Caco-2 (cell line): ENCODE measurements around the gene AGGF1. TPM values are rescaled to one million over a fixed set of nuclear protein-coding genes. Genes with fewer than 3 reads are reported as not detected.

Source experiments
- BruUV-seq: library from RNA; stranded (reverse); fragments of 400-500 nt; replicated peaks from 2 replicates; lab custom pipeline; 2021; lab: Mats Ljungman, UMichigan
- CTCF ChIA-PET: fragments of 300-600 bp; sonication (Branson Sonifier 250); formaldehyde crosslinking; loops from one replicate; lab custom pipeline; 2022; ENCODE audit warnings: antibody characterized with exemption; lab: Charles Lee
- POLR2A ChIA-PET: fragments of 300-600 bp; sonication (Branson Sonifier 250); formaldehyde crosslinking; loops from one replicate; lab custom pipeline; 2022; ENCODE audit warnings: antibody characterized with exemption; lab: Charles Lee
- DNase-seq, 2 experiments: peaks; one replicate each; pipeline versions ENCODE4 v3.0.0 to v3.0.0-alpha.2; 2020 to 2022
- H3K27me3 ChIP-seq: replicated peaks from 2 replicates; pipeline ENCODE4 v1.6.0; 2011; ENCODE audit warnings: low read length; ENCODE audit not compliant: control insufficient read depth, insufficient read depth
- H3K36me3 ChIP-seq: 2 replicates; pipeline ENCODE4 v1.5.1; 2011; ENCODE audit warnings: low read length; ENCODE audit not compliant: control insufficient read depth, insufficient read depth
- H3K4me1 ChIP-seq: fragments of 250-450 bp; sonication (Bioruptor Pico); 2 replicates; pipeline ENCODE4 v1.5.1; 2020; ENCODE audit warnings: mild to moderate bottlenecking
- H3K4me3 ChIP-seq: 2 replicates; pipeline ENCODE4 v1.5.1; 2011; ENCODE audit warnings: low read depth, mild to moderate bottlenecking, control low read depth, low read length
- H3K9me3 ChIP-seq: fragments of 250-450 bp; sonication (Bioruptor Pico); 2 replicates; pipeline ENCODE4 v1.5.1; 2020; ENCODE audit warnings: mild to moderate bottlenecking, moderate library complexity
- H3K27ac Mint-ChIP-seq: one replicate; pipeline ENCODE4 v1.8.0; 2022; ENCODE audit warnings: mixed read lengths; ENCODE audit not compliant: unreplicated experiment
- H3K27me3 Mint-ChIP-seq: one replicate; pipeline ENCODE4 v1.8.0; 2022; ENCODE audit warnings: mixed read lengths; ENCODE audit not compliant: insufficient read depth, unreplicated experiment
- H3K36me3 Mint-ChIP-seq: one replicate; pipeline ENCODE4 v1.8.0; 2022; ENCODE audit warnings: mild to moderate bottlenecking, mixed read lengths; ENCODE audit not compliant: insufficient read depth, unreplicated experiment
- H3K4me1 Mint-ChIP-seq: one replicate; pipeline ENCODE4 v1.8.0; 2022; ENCODE audit warnings: low read depth, mixed read lengths; ENCODE audit not compliant: unreplicated experiment
- H3K4me3 Mint-ChIP-seq: one replicate; pipeline ENCODE4 v1.8.0; 2022; ENCODE audit warnings: mild to moderate bottlenecking, moderate library complexity, mixed read lengths; ENCODE audit not compliant: unreplicated experiment
- H3K9me3 Mint-ChIP-seq: one replicate; pipeline ENCODE4 v1.8.0; 2022; ENCODE audit warnings: mixed read lengths; ENCODE audit not compliant: unreplicated experiment
- CTCF ChIP-seq, 2 experiments: fragments of 200-600 bp in 1 of 2; IDR thresholded peaks; 1 replicate in 1 of 2; 2 replicates in 1 of 2; pipeline versions ENCODE4 v1.5.1 to v1.8.0; 2011 to 2022; ENCODE audit warnings: antibody characterized with exemption in 1 of 2, control low read depth in 1 of 2, inconsistent platforms in 1 of 2, low read depth in 1 of 2, low read length in 1 of 2, mild to moderate bottlenecking in 1 of 2, moderate library complexity in 1 of 2; ENCODE audit not compliant: insufficient read depth in 1 of 2, severe bottlenecking in 1 of 2, unreplicated experiment in 1 of 2
- intact Hi-C: fragments of 100-400 bp; cut with micrococcal nuclease; formaldehyde crosslinking; loops from one replicate; pipeline ENCODE4 v1.10.0; 2022; ENCODE audit not compliant: unreplicated experiment
- total RNA-seq: library from RNA; stranded (reverse); gene quantifications from 2 replicates; pipeline ENCODE4 v1.2.3, GENCODE V29; 2022

AGGF1 gene
- total RNA-seq, 1 experiment from 2014 or later: 20.2 TPM

GRCh38 chr5:77080905-77081304, 50.7 kb downstream of the AGGF1 start:
- Mint-ChIP-seq H3K27me3 (no peaks in the 10 kb centered on the region), H3K4me1 (peaks cover 7% of the 10 kb centered on the region), H3K27ac (no peak overlapping the region), H3K4me3 (no peak overlapping the region), H3K36me3 (peaks cover 46% of the 10 kb centered on the region), H3K9me3 (peaks cover 10% of the 10 kb centered on the region)
- no peak for TF ChIP-seq CTCF (IDR thresholded peaks at IDR 0.05; ENCODE audit: insufficient read depth in 1 of 2, low read depth in 1 of 2, low read length in 1 of 2, severe bottlenecking in 1 of 2, unreplicated experiment in 1 of 2)
- H3K36me3 ChIP-seq: no peaks in the 10 kb centered on the region
- no peaks in the 10 kb centered on the region for H3K27me3 ChIP-seq
- no peak for DNase-seq
- H3K4me1 ChIP-seq: peaks cover 5% of the 10 kb centered on the region
- ChIA-PET CTCF (no interaction called here), POLR2A (no interaction called here)
- no peaks in the 10 kb centered on the region for H3K9me3 ChIP-seq
- BruUV-seq: no TSS peak
- no peak overlapping the region for H3K4me3 ChIP-seq
- intact Hi-C loops: no loop called here

- Mint-ChIP-seq H3K9me3 (peaks cover 10% of the 10 kb centered on the region), H3K27me3 (no peaks in the 10 kb centered on the region), H3K27ac (no peak overlapping the region), H3K4me1 (peaks cover 7% of the 10 kb centered on the region), H3K4me3 (no peak overlapping the region), H3K36me3 (peaks cover 43% of the 10 kb centered on the region)
- Histone ChIP-seq H3K9me3 (no peaks in the 10 kb centered on the region), H3K4me3 (no peak overlapping the region), H3K36me3 (no peaks in the 10 kb centered on the region), H3K27me3 (no peaks in the 10 kb centered on the region), H3K4me1 (peaks cover 8% of the 10 kb centered on the region)
- no TSS peak for BruUV-seq
- DNase-seq: no peak
- ChIA-PET POLR2A (no interaction called here), CTCF (no interaction called here)
- intact Hi-C loops: no loop called here
- no peak for TF ChIP-seq CTCF (IDR thresholded peaks at IDR 0.05; ENCODE audit: insufficient read depth in 1 of 2, low read depth in 1 of 2, low read length in 1 of 2, severe bottlenecking in 1 of 2, unreplicated experiment in 1 of 2)
Measured at GRCh38 chr5:77082280-77082679, 52.1 kb downstream of the AGGF1 start.

- no peak for DNase-seq
- BruUV-seq: no TSS peak
- Histone ChIP-seq H3K4me1 (peaks cover 15% of the 10 kb centered on the region), H3K27me3 (no peaks in the 10 kb centered on the region), H3K36me3 (no peaks in the 10 kb centered on the region), H3K4me3 (no peak overlapping the region), H3K9me3 (no peaks in the 10 kb centered on the region)
- peaks cover 7% of the 10 kb centered on the region for H3K4me1 Mint-ChIP-seq
- H3K4me3 Mint-ChIP-seq: no peak overlapping the region
- no peak overlapping the region for H3K27ac Mint-ChIP-seq
- POLR2A ChIA-PET: no interaction called here
- H3K36me3 Mint-ChIP-seq: peaks cover 43% of the 10 kb centered on the region
- no peak for TF ChIP-seq CTCF (IDR thresholded peaks at IDR 0.05; ENCODE audit: insufficient read depth in 1 of 2, low read depth in 1 of 2, low read length in 1 of 2, severe bottlenecking in 1 of 2, unreplicated experiment in 1 of 2)
- CTCF ChIA-PET: no interaction called here
- intact Hi-C loops: no loop called here
- H3K27me3 Mint-ChIP-seq: no peaks in the 10 kb centered on the region
- peaks cover 10% of the 10 kb centered on the region for H3K9me3 Mint-ChIP-seq
Measured at GRCh38 chr5:77083088-77083487, 52.9 kb downstream of the AGGF1 start.
